Mucosa of descending colon (tissue), 3 donors: ENCODE data around the gene SARS1. TPM values are rescaled to one million over a fixed set of nuclear protein-coding genes. Genes with fewer than 3 reads are reported as not detected.
A peak's percentile ranks its signal among the peaks of the same experiment; 100 is the strongest.

Source experiments
- ATAC-seq: fragments of 200-7000 bp; cut with Tn5 transposase; one replicate; pipeline ENCODE4 v1.9.1; 2020; ENCODE audit warnings: mild to moderate bottlenecking, moderate library complexity
- DNase-seq, 3 donors: peaks; one replicate each; pipeline ENCODE4 v3.0.0-alpha.2; 2020
- H3K36me3 ChIP-seq: fragments of 200-600 bp; one replicate; pipeline ENCODE4 v1.8.0; 2021; ENCODE audit warnings: low read depth, mild to moderate bottlenecking
- H3K4me1 ChIP-seq: fragments of 200-600 bp; one replicate; pipeline ENCODE4 v1.8.0; 2021; ENCODE audit warnings: low read depth, mild to moderate bottlenecking
- H3K4me3 ChIP-seq: fragments of 200-600 bp; one replicate; pipeline ENCODE4 v1.8.0; 2021; ENCODE audit warnings: mild to moderate bottlenecking
- H3K9me3 ChIP-seq: fragments of 200-600 bp; one replicate; pipeline ENCODE4 v1.8.0; 2021; ENCODE audit warnings: mild to moderate bottlenecking
- intact Hi-C, 2 donors: fragments of 100-400 bp; cut with DNase I in 1 of 2; cut with micrococcal nuclease in 1 of 2; formaldehyde crosslinking; loops; one replicate each; pipeline versions ENCODE4 v1.11.0 to v1.11.1; 2022; cut with DNase I, micrococcal nuclease
- total RNA-seq, 3 donors: library from RNA; stranded (reverse); fragmentation: NEBNext Ultra II Directional in 2 of 3; extraction: Animal tissue kit (Norgen Biotek cat#: 25700) in 2 of 3; gene quantifications; one replicate each; pipeline versions ENCODE4 v1.2.1 to v1.2.4, GENCODE V29; 2021 to 2023
- TF ChIP-seq, protein P1 (sequence below): fragments of 200-600 bp; IDR thresholded peaks from one replicate; pipeline ENCODE4 v1.8.0; 2022; ENCODE audit warnings: antibody characterized with exemption, mild to moderate bottlenecking
- donor health status: DM: no; HTN: no; CAD: no; lungs with moderate emphysema.
- donor health status: DM: no; HTN: no; CAD: no.
- donor health status: DM: no; HTN: yes; CAD: no.

The SARS1 gene
- total RNA-seq, 3 donors from 2014 or later: 124 to 143 (median 125) TPM

DNA sequence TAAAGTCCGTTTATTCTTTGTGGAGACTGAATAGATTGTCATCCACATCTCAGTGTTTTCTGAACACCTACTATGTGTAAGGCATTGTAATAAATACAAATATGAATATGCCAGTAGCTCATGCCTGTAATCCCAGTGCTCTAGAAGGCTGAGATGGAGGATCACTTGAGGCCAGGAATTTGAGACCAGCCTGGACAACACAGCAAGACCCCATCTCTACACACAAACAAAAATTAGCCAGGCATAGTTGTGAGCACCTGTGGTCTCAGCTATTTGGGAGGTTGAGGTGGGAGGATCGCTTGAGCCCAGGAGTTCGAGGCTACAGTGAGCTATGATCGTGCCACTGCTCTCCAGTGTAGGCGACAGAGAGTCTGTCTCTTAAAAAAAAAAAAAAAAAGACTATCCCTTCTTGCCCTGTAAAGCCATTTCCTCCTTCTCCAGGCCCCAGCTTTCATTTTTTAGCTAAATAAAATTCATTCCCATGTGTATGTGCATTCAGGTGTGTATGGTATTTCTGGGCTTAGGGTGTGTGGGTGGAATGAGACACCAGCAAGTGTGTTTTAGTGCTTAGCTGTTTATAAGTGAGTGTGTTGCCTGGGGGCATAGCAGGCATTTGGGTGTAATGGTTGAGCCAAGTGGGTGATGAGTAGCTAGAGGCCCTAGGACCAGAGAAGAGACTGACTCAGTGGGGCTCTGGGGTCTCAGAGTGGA lies 43.4 kb downstream of the SARS1 start:
- Histone ChIP-seq H3K9me3 (no peaks in the 10 kb centered on the region), H3K36me3 (no peaks in the 10 kb centered on the region), H3K4me1 (no peaks in the 10 kb centered on the region), H3K4me3 (no peak overlapping the region)
- TF ChIP-seq, protein P1, sequence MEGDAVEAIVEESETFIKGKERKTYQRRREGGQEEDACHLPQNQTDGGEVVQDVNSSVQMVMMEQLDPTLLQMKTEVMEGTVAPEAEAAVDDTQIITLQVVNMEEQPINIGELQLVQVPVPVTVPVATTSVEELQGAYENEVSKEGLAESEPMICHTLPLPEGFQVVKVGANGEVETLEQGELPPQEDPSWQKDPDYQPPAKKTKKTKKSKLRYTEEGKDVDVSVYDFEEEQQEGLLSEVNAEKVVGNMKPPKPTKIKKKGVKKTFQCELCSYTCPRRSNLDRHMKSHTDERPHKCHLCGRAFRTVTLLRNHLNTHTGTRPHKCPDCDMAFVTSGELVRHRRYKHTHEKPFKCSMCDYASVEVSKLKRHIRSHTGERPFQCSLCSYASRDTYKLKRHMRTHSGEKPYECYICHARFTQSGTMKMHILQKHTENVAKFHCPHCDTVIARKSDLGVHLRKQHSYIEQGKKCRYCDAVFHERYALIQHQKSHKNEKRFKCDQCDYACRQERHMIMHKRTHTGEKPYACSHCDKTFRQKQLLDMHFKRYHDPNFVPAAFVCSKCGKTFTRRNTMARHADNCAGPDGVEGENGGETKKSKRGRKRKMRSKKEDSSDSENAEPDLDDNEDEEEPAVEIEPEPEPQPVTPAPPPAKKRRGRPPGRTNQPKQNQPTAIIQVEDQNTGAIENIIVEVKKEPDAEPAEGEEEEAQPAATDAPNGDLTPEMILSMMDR: no peak
- ATAC-seq (no peak), DNase-seq (no peak)
- intact Hi-C loops: no loop called here

DNA sequence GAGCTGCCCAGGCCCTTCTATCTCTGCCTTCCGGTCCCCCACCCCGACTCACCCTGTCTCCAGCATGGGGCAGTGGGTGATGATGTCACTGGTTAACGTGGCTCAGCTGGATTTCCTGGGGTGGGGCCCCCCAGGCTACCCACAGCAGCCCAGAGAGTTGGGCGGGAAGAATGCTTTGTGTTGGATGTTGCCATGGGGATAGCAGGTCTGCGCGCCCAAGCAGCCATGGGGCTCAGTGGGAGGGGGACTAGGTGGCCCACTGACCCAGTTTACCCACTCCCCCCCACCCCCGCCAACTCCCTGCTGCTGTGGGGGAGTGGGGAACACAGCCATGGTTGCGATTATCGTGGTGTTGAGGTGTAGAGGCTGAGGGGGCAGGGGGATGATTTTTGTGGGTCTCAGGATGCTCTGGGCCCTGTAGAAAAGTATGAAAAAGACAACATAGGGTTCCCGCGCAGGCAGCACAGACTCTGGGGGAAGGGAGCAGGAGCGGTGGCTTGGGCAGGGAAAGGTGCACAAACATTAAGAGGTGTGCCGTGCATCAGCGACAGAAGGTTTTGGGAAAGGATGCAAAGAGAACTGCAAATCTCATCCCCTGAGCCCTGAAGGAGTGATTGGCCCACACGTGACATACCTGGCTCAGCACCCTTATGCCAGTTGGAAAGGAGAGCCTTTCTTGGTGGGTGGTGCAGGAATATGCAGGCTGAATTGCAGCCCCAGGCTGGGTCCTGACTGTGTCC lies 44.1 kb downstream of the SARS1 start:
- TF ChIP-seq, protein P1: no peak
- no peaks in the 10 kb centered on the region for H3K4me1 ChIP-seq
- H3K4me3 ChIP-seq: no peak overlapping the region
- ATAC-seq (no peak), DNase-seq (no peak)
- intact Hi-C loops: no loop called here
- no peaks in the 10 kb centered on the region for H3K9me3 ChIP-seq
- no peaks in the 10 kb centered on the region for H3K36me3 ChIP-seq

DNA sequence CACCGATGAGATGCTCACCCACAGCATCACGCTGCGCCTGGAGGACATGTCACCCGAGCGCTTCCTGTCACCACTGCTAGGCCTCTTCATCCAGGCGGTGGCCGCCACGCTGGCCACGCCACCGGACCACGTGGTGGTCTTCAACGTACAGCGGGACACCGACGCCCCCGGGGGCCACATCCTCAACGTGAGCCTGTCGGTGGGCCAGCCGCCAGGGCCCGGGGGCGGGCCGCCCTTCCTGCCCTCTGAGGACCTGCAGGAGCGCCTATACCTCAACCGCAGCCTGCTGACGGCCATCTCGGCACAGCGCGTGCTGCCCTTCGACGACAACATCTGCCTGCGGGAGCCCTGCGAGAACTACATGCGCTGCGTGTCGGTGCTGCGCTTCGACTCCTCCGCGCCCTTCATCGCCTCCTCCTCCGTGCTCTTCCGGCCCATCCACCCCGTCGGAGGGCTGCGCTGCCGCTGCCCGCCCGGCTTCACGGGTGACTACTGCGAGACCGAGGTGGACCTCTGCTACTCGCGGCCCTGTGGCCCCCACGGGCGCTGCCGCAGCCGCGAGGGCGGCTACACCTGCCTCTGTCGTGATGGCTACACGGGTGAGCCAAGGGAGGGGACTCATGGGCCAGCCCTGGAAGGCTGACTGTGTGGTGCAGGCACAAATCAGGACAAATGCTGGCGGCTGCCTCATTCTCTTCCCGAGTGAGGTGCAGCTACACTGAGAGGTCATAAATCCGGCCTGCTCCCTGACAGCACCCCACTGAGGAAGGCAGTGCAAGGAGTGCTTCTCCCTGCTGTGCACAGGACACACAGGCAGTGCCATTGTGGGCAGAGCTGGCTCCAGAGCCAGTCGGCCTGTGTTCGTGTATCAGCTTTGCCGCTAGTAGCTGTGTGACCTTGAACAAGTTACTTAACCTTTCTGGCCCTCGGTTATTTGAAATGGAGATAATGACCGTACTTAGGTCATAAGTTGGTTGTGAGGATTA lies 45.1 kb downstream of the SARS1 start:
- Histone ChIP-seq H3K9me3 (no peaks in the 10 kb centered on the region), H3K4me1 (no peaks in the 10 kb centered on the region), H3K36me3 (no peaks in the 10 kb centered on the region), H3K4me3 (no peak overlapping the region)
- TF ChIP-seq, protein P1: no peak
- no peak for ATAC-seq
- intact Hi-C loops: no loop called here
- peak in 1 of 3 donors; percentile 44 for DNase-seq

DNA sequence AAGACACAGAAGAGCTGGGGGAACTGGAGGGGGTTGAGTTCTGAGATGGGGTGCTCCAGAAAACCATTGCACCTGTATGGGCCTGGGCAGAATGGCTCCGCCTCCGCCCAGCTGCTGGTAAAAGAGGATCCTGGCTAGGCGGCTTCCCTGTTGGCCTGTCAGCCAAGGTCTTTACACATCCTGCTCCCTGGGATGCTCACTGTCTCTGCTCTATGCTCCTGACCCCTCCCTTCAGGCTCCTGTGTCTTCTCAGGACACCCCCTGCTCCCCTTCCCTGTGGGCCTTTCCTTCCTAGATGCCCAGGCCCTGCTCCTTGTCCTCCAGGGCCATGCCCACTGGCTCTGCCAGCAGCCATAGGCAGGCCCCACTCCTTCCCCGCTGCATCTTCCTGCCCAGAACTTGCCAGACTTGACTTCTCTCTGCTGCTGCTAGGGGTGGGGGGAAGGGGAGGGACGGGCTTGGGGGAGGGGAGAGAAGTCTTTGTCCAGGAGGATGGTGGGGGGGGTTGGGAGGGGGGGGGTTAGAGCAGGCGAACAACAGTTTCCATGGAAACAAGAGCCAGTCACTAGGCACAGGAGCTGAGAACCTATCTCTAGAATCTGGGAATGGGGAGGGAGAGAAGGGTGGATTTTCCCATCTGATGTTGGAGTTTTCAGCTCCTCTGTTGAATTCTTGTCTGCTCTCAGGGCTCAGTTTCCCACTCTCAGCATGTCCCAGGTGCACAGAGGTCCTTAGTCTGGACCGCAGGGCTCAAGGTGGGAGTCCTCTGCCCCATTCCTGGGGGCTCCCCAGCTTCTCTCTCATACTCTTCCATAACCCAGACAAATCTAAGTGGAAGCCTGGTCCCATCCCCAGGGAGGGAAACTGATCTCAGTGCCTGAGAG lies 46.2 kb downstream of the SARS1 start:
- H3K36me3 ChIP-seq: no peaks in the 10 kb centered on the region
- ATAC-seq (no peak), DNase-seq (no peak)
- no peaks in the 10 kb centered on the region for H3K4me1 ChIP-seq
- TF ChIP-seq, protein P1: no peak
- H3K9me3 ChIP-seq: no peaks in the 10 kb centered on the region
- H3K4me3 ChIP-seq: no peak overlapping the region
- intact Hi-C loops: loop anchor here in 1 of 2 donors (5.0 kb wide), 1 partner anchor 137 kb away; the partner anchor contains the start of gene SORT1
